Hematopoietic multipotent progenitor cell treated with erythropoietin and hydrocortisone succinate and interleukin-3 and kit ligand, for 15 days (in vitro differentiated cells): ENCODE results near the gene SPRING1.
"Not testable (repeated sequence)": the region's sequence is repeated elsewhere in the genome, so short reads cannot be mapped to it uniquely, and the experiment has no call there.

Experiments used
- DNase-seq: peaks from one replicate; pipeline ENCODE4 v3.0.0-alpha.2; 2015; ENCODE audit warnings: low spot score

SPRING1 gene, protein sequence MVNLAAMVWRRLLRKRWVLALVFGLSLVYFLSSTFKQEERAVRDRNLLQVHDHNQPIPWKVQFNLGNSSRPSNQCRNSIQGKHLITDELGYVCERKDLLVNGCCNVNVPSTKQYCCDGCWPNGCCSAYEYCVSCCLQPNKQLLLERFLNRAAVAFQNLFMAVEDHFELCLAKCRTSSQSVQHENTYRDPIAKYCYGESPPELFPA

DNA sequence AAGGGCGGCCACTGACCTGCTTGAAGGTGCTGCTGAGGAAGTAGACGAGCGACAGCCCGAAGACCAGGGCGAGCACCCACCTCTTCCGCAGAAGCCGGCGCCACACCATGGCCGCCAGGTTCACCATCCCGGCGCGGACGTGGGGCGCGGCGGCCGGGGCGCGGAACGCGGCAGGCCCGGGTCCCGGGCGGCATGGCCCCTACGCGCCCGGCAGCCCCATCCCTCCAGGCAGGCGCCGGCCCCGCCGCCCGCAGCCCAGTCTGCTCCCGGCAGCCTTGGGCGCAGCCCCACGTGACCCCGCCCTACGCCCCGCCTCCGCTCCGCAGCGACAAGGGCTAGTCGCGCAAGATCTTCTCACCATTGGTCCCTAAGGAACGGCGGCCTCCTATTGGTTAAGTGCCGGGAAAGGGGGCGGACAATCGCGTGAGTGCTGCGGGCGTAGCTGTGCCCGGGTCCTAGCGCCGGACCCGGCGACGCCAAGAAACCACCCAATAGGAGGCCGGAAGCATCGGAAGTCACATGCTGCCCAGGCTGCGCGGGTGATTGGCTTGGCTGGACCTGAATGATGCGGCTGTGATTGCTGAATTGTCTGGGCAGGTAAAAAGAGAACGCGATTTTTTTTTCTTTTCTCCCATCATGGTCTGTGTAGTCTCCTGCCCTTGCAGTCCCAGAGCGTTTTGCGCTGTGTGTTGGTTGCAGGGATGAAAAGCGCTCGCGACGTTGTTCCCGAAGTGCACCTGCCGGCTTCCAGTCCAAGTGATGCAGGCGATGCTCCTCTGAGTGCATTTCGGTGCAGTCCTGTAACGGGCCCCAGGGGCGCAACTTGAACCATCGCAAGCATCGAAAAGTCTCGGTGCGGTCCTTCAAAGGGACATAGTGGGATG is at the start of gene SPRING1, which contains the start of gene RNFT2:
TSS of gene SPRING1 (minus strand) at position 296 of the 884 bp plus-strand sequence. CDS start at position 127, 169 bp downstream.
TSS of gene RNFT2 (plus strand) at position 542 of the 884 bp plus-strand sequence. CDS start 2,183 bp downstream, outside the sequence.
- DNase-seq, result peak; percentile 99

DNA sequence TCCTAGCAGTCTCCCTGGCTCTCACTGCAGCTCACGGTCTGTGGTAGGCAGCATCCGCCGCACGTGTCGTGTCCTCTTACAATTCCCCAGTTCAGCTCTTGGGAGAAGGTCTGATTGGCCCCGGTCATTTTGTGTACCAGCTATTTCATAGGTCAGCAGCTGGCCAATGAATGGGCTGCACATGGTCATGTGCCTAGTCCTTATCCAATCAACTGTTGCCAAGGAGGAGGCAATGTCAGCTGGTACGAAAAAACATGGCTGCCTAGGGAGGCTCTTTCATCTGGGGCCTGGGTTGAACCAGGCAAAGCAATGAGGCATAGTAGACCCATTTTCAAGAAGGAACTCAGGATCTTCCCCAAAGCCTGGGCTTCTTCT is 46.4 kb upstream of the SPRING1 start:
- no peak for DNase-seq

DNA sequence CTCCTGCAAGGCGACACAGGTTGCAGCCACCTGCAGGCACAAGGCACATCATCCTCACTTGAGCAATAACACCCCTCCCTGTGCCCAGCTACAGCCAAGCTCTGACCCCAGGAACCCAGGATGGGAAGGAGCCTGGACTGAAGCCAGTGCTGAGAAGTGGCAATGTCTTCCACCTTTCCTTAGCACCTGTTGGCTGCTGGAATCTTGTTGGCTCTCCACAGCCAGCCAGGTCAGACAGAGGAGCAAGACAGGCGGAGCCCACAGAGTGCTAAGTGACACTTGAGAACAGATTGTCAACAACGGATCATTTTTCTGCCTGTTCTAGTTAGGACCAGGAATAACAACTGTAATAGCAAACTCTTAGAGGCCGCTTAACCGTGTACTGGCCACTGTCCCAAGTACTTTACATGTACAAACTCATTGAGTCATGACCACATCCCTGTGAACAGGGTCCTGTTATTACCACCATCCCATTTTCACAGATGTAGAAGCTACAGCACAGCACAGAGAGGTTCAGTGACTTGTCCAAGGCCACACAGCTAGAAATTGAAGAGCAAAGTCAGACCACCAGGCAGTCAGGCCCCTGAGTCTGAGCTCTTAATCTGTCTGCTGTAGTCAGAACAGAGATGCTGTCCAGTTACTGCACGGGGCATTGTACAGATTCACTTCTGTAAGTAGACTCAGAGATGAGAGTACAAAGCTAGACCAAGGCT is 45.8 kb upstream of the SPRING1 start:
- DNase-seq, result no peak

DNA sequence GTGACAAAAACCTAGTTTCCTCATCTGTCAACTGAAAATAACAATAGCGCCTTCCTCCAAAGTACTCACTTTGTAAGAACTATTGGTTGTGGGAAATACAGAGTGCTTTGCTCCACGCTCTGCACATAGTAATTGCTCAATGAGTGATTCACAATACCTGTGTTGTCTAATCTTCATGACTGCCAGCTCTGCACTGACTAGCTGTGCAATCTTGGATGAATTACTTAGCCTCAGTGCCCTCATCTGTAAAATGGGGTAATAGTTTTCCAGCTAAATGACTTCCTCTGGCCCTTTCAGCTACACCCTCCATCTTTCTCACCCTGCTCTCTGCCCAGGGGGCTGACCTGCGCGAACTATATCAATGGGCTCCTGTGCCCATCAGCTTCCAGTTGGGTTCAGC is 43.1 kb upstream of the SPRING1 start:
- no peak for DNase-seq

DNA sequence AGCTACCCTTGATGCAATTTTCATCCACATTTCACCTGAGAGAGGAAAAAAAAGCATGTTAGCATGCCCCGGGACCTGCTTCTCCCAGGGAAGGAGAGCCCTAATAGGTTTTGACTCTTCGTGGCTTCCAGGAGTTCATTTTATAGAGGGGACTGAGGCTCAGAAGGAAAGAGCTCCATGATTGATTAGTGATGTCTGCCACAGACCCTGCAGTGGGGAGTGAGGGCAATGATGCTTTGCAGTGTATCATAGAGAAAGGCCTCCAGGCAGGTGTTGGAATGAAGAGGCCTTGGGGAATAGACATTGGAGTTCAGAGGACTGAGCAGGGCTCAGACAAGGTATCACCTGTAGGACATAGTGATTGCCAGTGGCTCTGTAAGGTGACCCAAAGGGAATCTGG is 41.7 kb upstream of the SPRING1 start:
- no peak for DNase-seq

DNA sequence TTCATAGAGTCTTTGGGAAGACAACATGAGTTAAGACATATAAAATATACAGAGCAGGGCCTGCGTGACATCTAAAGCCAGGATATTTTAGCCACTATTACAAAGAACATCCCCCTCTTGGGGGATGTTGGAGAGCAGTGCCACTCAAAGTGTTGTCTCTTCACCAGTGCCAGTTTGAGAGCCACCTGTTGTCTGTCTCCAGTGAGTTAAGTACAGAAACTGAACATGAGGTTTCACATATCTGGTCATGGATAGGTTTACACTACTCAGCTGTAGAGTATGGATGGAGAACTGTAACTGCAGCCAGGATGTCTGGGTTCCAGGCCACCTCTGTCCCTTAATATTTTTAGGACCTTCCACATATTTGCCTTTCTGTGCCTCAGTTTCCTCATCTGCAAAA is 39.4 kb upstream of the SPRING1 start:
- DNase-seq, result no peak

DNA sequence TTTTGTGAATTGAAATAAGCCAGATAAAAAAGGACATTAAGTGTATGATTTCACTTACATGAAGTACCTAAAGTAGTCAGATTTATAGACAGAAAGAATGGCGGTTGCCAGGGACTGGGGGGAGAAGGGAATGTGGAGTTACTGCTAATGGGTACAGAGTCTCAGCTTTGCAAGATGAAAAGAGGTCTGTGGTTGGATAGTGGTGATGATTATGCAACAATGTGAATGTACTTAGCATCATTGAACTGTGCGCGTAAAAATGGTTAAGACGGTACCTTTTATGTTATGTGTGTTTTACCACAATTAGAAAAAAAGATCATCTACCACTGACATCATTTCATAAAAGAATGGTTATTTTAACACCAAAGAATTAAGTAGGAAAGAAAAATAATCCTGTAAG is 36.2 kb upstream of the SPRING1 start:
- DNase-seq, result no peak

DNA sequence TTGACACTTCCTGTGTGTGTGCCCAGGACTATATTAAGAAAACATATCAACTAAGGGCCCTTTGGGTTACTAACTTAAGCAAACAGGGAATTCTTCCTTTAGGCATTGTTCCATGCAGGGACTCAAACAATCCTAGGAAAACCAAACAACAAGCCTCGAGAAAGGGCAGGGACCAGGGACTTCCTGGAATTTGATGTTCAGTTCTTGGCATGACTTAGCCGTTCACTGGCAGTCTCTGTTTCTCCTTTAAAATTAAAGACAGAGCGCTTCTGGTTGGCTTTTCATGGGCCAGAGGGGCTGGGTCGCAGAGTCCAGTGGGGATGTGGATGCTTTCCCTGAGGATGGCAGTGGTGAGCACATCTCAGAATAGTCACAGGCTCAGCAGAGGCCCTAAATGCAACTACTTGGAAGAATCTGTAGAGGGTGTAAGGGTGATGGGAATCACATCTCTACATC is 35.4 kb upstream of the SPRING1 start:
- DNase-seq, result no peak

DNA sequence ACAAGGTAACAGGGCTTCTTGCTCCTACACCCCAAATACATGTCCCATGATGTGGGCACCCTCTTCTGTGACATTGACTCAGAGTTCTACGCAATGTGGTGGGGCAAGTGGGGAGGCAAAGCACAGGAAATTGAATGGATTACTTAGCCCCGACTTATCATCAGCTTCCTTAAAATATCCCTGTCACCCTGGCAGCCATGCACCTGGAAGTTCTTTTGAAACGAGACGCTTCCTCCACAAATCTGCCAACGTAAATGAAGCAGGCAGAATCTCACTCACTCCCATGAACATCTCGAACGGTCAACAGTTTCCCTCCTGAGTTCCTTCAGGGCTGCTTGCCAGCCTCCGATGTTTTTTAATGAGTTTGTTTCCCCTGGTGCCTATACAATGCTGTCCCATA is 33.8 kb upstream of the SPRING1 start:
- DNase-seq, result no peak

DNA sequence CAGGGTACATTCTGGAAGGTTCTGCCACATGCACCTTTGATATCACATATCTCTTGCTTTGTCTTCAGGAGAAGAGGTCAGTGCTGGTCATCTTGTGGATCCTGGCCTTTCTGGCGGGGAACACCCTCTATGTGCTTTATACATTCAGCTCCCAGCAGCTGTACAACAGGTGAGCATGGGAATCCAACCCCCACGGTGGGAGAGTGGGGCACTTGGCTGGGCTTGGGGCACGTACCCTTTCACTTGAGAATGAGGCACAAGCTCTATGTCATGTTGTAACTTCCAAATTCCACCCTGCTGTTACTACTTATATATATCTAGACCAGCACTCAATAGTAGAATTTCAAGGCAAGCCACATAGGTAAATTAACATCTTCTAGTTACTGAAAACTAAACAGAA is 28.9 kb upstream of the SPRING1 start:
- no peak for DNase-seq

DNA sequence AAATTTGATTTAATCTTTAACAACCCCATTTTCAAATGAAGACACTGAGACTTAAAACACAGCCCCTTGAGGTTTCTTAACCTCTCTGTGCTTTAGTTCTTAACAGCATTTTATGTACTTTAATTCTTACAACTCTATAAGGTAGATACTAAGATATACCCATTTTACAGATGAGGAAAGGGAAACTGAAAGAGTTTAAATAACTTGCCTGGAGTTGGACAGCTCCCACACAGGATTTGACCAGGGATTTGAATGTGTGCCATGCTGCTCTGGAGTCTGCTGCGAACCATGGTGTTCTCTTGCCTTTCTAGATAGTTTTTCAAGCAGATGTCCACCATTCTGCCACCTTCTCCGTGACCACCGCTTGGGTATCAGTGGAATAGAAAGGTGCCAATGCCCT is 28.4 kb upstream of the SPRING1 start:
- DNase-seq, result no peak

DNA sequence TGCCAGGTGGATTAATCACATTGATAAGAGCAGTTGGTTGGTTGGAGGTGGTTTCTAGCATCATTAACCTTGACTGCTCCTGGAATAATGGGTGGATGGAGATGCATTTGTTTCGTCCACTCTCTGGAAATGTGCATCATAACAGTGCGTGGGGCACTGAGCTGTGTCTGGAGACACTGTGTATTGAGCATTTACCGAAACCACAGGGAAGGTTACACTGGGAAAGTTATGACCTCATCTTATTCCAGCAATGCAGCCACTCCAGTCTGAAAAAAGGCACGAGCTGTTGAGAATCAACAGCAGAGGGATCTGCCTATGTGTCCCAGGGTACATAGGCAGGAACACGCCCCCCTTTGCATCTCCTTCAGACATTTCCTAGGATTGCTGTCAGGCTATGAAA is 27.4 kb upstream of the SPRING1 start:
- no peak for DNase-seq

DNA sequence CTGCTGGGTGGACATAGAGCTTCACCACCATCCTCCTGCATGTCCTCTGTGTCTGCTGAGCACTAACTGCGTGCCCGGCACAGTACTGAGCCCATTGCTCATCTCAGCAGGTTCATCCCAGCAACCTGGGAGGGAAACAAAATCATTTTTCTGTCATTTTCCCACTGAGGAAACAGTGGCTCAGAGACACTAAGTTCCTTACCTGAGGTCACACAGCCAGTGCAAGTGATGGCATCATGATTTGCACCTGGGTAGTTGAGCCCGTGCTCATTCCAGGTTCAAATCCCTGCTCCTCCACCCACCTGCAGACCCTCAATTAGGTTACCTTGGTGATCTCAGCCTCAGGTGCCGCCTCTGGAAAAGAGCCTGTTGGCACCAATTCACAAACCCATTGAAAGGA is 23.6 kb upstream of the SPRING1 start:
- no peak for DNase-seq

DNA sequence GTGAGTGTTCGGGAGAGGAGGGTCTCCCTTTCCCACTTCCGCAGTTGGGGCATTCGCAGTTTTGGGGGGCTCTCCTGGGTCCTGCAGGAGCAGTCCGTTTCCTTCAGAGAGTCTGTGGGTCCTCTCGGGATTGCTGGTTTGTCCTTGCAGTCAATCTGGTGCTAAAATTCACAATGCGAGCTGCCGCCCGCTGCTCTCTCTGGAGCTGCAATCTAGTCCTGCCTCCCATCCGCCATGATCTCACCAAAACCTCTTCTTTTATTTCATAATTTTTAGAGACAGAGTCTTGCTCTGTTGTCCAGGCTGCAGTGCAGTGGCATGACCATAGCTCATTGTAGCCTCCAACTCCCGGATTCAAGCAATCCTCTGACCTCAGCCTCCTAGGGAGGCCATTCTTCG is 22.8 kb upstream of the SPRING1 start:
- DNase-seq, result no peak

DNA sequence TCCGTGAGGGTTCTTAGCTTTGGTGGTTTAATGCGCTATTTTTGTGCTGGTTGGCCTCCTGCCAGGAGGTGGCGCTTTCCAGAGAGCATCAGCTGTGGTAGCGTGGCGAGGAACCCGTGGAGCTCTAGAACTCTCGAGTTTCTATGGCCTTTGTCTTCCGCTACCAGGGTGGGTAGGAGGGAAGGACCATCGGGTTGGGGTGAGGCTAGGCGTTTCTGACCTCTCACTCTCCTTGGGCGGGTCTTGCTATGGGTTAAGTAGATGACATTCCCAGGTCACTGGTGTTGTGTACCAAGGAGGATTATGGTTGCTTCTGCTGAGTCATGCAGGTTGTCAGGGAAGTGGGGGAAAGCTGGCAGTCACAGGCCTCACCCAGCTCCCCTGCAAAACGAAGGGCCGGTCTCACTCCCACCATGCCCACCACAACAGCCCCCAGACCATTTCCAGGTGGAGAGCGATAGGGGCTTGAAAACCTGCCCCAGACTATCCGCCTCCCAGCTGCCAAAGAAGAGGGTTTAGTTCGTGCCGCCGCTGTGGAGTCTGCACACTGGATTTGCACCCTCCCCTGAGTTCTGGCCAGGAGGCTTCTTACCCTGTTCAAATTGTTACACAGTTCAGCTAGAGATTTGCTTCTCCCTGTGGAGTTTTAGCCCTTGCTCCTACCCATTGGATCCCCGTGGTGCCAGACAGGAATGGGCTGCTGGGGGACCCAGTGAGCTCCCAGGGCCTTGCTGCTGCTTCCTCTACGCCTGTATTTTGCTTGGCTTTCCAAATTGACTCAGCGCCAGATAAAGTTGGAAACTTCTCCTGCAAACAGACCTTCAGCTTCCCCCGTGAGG is 22.1 kb upstream of the SPRING1 start:
- no peak for DNase-seq

DNA sequence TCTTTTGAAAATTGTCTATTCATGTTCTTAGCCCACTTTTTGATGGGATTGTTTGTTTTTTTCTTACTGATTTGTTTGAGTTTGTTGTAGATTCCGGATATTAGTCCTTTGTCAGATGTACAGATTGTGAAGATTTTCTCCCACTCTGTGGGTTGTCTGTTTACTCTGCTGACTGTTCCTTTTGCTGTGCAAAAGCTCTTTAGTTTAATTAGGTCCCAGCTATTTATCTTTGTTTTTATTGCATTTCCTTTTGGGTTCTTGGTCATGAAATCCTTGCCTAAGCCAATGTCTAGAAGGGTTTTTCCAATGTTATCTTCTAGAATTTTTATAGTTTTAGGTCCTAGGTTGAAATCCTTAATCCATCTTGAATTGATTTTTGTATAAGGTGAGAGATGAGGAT is 16.9 kb upstream of the SPRING1 start:
- not testable (repeated sequence) for DNase-seq

DNA sequence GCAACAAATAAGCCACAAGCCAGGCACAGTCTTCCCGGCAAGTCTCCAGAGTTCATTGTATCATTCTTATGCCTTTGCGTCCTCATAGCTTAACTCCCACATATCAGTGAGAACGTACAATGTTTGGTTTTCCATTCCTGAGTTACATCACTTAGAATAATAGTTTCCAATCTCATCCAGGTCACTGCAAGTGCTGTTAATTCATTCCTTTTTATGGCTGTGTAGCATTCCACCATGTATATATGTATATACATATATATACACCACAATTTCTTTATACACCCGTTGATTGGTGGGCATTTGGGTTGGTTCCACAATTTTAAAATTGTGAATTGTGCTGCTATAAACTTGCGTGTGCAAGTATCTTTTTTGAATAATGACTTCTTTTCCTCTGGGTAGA is 16.2 kb upstream of the SPRING1 start:
- not testable (repeated sequence) for DNase-seq

DNA sequence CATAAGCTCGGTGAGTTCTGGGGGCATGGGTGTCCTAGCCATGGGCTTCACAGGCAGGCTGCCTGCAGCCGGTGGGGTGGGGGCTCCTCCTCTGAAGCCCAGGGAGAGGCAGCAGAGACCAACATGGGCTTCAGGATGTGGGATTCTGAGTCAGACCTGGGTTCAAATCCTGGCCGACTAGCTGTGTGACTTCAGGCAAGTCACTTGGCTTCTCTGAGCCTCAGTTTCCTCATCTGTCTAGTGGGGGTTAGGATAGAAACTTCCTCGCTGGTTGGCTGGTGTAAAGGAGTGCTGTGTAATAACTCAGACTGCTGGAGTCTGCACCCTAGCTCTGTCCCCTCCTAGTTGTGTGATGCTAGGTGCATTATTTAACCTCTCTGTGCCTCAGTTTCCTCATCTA is 12.4 kb upstream of the SPRING1 start:
- no peak for DNase-seq

DNA sequence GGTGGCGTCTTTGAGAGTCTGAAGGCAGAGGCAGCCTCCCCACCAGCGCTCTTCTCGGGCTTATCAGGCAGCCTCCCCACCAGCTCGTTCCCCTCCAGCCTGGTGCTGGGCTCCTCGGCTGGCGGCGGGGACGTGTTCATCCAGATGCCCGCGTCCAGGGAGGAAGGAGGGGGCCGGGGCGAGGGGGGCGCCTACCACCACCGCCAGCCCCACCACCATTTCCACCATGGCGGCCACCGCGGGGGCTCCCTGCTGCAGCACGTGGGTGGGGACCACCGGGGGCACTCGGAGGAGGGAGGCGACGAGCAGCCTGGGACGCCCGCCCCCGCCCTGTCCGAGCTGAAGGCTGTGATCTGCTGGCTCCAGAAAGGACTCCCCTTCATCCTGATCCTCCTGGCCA is 12.0 kb upstream of the SPRING1 start:
- no peak for DNase-seq

DNA sequence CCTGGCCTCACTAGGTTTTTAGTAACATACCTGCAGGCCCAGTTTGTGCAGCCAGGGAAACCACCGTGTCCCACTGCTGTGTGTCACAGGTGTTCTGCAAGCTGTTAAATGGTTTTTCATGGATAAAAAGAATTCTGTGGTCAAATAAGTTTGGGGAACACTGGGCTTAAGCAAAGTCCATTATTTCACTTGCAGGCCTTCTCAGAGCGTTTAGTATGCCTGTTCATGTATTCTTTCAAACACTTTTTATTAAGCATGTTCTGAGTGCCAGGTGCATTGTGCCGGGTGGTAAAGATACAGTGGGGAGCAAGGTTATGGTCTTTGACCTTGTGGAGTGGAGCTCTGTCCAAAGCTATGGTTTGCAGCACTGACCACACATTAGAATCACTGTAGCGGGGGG is 7.7 kb upstream of the SPRING1 start:
- DNase-seq, result no peak

DNA sequence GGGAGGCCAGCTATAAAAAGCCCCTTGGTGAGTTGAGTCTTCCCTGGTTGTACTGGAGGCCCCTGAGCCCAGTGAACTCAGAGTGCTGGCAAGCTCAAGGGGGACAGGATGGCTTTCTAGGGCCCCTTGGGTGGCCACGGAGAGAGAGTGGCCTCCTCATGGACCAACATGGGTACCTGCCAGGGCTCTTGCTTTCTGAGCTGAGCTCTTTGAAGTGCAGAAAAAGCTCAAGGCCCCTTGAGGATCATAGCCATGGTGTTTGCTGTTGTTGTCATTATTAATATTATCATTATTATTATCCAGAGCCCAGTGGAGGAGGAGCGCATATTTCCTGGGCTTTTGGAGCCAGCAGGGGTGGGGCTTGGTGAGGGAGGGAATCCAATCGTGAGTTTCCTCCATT is 6.9 kb upstream of the SPRING1 start:
- no peak for DNase-seq

DNA sequence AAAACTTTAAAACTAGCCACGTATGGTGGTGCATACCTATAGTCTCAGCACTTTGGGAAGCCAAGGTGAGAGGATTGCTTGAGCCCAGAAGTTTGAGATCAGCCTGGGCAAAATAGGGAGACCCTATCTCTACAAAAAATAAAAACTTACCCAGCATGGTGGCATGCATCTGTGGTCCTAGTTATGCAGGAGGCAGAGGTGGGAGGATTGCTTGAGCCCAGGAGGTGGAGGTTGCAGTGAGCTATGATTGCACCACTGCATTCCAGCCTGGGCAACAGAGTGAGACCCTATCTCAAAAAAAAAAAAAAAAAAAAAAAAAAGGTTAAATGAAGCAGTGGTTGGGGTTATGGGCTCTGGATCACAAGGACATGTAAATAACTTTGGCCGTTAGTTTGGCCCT is 4.9 kb upstream of the SPRING1 start:
- not testable (repeated sequence) for DNase-seq
